ENCODE results near the gene PGM2. TPM values are rescaled to one million over a fixed set of nuclear protein-coding genes. Genes with fewer than 3 reads are reported as not detected.

The PGM2 gene
- total and polyA plus RNA-seq, 2 donors (not counting 3 experiments of a cell fraction or from before 2014, with no cell fraction given): 17.9 to 53.9 TPM

GRCh38 chr4:37836838-37837440, 10.5 kb downstream of the PGM2 start:
- peak overlapping the region; percentile 26 for H2AFZ ChIP-seq (ENCODE audit: low read depth, low read length)
- H3K9me1 ChIP-seq (replicated peaks; ENCODE audit: control insufficient read depth, extremely low read depth, insufficient read depth, low read length): no peaks in the 10 kb centered on the region
- intact Hi-C loops (cut with micrococcal nuclease) (loop anchor here (1.0 kb wide), 1 partner anchor 11 kb away; the partner anchor contains the start of gene PGM2), dilution Hi-C loops (cut with MboI; ENCODE audit: extremely low pct_ligation_motif_present, low sequenced_read_pairs) (no loop called here)
- H3K9ac ChIP-seq (replicated peaks; ENCODE audit: extremely low read depth, insufficient read depth, low read length): peak overlapping the region; percentile 36
- peak overlapping the region; percentile 21 for H3K4me2 ChIP-seq (ENCODE audit: insufficient read depth, low read length)
- TF ChIP-seq MYC (IDR thresholded peaks at IDR 0.05; ENCODE audit: low read depth, low read length): no peak
- TF ChIP-seq POLR2AphosphoS5 (IDR thresholded peaks at IDR 0.05; ENCODE audit: insufficient read depth, low read depth, low read length): no peak
- TF ChIP-seq, protein P1, sequence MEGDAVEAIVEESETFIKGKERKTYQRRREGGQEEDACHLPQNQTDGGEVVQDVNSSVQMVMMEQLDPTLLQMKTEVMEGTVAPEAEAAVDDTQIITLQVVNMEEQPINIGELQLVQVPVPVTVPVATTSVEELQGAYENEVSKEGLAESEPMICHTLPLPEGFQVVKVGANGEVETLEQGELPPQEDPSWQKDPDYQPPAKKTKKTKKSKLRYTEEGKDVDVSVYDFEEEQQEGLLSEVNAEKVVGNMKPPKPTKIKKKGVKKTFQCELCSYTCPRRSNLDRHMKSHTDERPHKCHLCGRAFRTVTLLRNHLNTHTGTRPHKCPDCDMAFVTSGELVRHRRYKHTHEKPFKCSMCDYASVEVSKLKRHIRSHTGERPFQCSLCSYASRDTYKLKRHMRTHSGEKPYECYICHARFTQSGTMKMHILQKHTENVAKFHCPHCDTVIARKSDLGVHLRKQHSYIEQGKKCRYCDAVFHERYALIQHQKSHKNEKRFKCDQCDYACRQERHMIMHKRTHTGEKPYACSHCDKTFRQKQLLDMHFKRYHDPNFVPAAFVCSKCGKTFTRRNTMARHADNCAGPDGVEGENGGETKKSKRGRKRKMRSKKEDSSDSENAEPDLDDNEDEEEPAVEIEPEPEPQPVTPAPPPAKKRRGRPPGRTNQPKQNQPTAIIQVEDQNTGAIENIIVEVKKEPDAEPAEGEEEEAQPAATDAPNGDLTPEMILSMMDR (IDR thresholded peaks at IDR 0.05; ENCODE audit: extremely low read depth in 1 of 2, insufficient read depth in 1 of 2, low read depth in 1 of 2, low read length in 2 of 2): no peak
- no peak for TF ChIP-seq EZH2 (IDR thresholded peaks at IDR 0.05; ENCODE audit: borderline replicate concordance, low read depth, low read length, severe bottlenecking)
- TF ChIP-seq, protein P2, sequence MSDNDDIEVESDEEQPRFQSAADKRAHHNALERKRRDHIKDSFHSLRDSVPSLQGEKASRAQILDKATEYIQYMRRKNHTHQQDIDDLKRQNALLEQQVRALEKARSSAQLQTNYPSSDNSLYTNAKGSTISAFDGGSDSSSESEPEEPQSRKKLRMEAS (IDR thresholded peaks at IDR 0.05; ENCODE audit: insufficient read depth, insufficient read length): no peak
- TF ChIP-seq GATA2 (IDR thresholded peaks at IDR 0.05; ENCODE audit: insufficient read depth, insufficient read length, low read depth, low read length): no peak
- no peak for TF ChIP-seq POLR2A (IDR thresholded peaks at IDR 0.05; ENCODE audit: low read depth, low read length)
- no peak for TF ChIP-seq JUN (IDR thresholded peaks at IDR 0.05; ENCODE audit: borderline replicate concordance, insufficient read depth, insufficient read length, low read depth)
- TF ChIP-seq FOS (IDR thresholded peaks at IDR 0.05; ENCODE audit: borderline replicate concordance, insufficient read depth, low read length): no peak
- H3K4me3 ChIP-seq (replicated peaks in 1 of 3; ENCODE audit: insufficient read depth in 1 of 3, low read depth in 1 of 3, low read length in 3 of 3): peak overlapping the region in 1 of 3 experiments; percentile 4
- no peaks in the 10 kb centered on the region for H4K20me1 ChIP-seq (replicated peaks; ENCODE audit: control insufficient read depth, extremely low read depth, insufficient read depth, low read length)
- H3K4me1 ChIP-seq (ENCODE audit: control insufficient read depth, extremely low read depth, insufficient read depth, low read length): peaks cover 37% of the 10 kb centered on the region
- H3K9me3 ChIP-seq (replicated peaks; ENCODE audit: control insufficient read depth, insufficient read depth, low read length): no peaks in the 10 kb centered on the region
- CTCF ChIA-PET: interaction anchor here (1.0 to 3.2 kb wide), 2 partner anchors 10 to 198 kb away, joined by 4 to 21 read pairs; partner anchors contain the start of gene PGM2
- DNase-seq (ENCODE audit: low read depth, low spot score) (no peak), FAIRE-seq (no peak)
- H3K79me2 ChIP-seq (ENCODE audit: control insufficient read depth, insufficient read depth, low read length): peaks cover 12% of the 10 kb centered on the region
- POLR2A ChIA-PET: interaction anchor here (4.5 kb wide), 1 partner anchor 11 kb away, joined by 14 read pairs; the partner anchor contains the start of gene PGM2
- H3K27ac ChIP-seq (ENCODE audit: insufficient read depth, low read depth, low read length): peak overlapping the region; percentile 87
- no peaks in the 10 kb centered on the region for H3K27me3 ChIP-seq (ENCODE audit: control insufficient read depth in 2 of 2, insufficient read depth in 2 of 2, low read length in 2 of 2)
- peaks cover 15 to 20% of the 10 kb centered on the region in 2 experiments for H3K36me3 ChIP-seq (ENCODE audit: control insufficient read depth in 2 of 2, extremely low read depth in 1 of 2, insufficient read depth in 2 of 2, low read length in 2 of 2)
- TSS peak; percentile 25 for BruUV-seq (replicated peaks)
